ENCODE measurements around the gene NCOA1.
"Not testable (repeated sequence)": the region's sequence is repeated elsewhere in the genome, so short reads cannot be mapped to it uniquely, and the experiment has no call there.

The NCOA1 gene

GRCh38 chr2:24539258-24539657 lies 48.2 kb downstream of the NCOA1 start:
- no peak for DNase-seq (ENCODE audit: low read depth)

- peak; percentile 46 for DNase-seq (ENCODE audit: low read depth)
These were observed 49.0 kb downstream of the NCOA1 start for GRCh38 chr2:24540011-24540477.

GRCh38 chr2:24541621-24542020 lies 50.6 kb downstream of the NCOA1 start:
- DNase-seq (ENCODE audit: low read depth), result no peak

GRCh38 chr2:24542269-24542872 lies 51.3 kb downstream of the NCOA1 start:
- DNase-seq (ENCODE audit: low read depth), result no peak

GRCh38 chr2:24543252-24543651 lies 52.2 kb downstream of the NCOA1 start:
- no peak for DNase-seq (ENCODE audit: low read depth)

GRCh38 chr2:24544456-24545115 lies 53.5 kb downstream of the NCOA1 start:
- no peak for DNase-seq (ENCODE audit: low read depth)

GRCh38 chr2:24546669-24547068 lies 55.6 kb downstream of the NCOA1 start:
- no peak for DNase-seq (ENCODE audit: low read depth)

GRCh38 chr2:24548058-24548457 lies 57.0 kb downstream of the NCOA1 start:
- no peak for DNase-seq (ENCODE audit: low read depth)

- peak; percentile 41 for DNase-seq (ENCODE audit: low read depth)
These were observed 59.2 kb downstream of the NCOA1 start for GRCh38 chr2:24550301-24550700.

- no peak for DNase-seq (ENCODE audit: low read depth)
These were observed 60.0 kb downstream of the NCOA1 start for GRCh38 chr2:24551016-24551415.

- no peak for DNase-seq (ENCODE audit: low read depth)
These were observed 61.8 kb downstream of the NCOA1 start for GRCh38 chr2:24552836-24553235.

GRCh38 chr2:24558781-24559472 lies 67.9 kb downstream of the NCOA1 start:
- DNase-seq (ENCODE audit: low read depth), result no peak

GRCh38 chr2:24559473-24560113 lies 68.5 kb downstream of the NCOA1 start:
- DNase-seq (ENCODE audit: low read depth), result peak; percentile 7

GRCh38 chr2:24565537-24565936 lies 74.5 kb downstream of the NCOA1 start:
- no peak for DNase-seq (ENCODE audit: low read depth)

GRCh38 chr2:24566209-24566608 lies 75.2 kb downstream of the NCOA1 start:
- no peak for DNase-seq (ENCODE audit: low read depth)

GRCh38 chr2:24566630-24567029 lies 75.6 kb downstream of the NCOA1 start:
- no peak for DNase-seq (ENCODE audit: low read depth)

GRCh38 chr2:24568551-24568950 lies 77.5 kb downstream of the NCOA1 start:
- DNase-seq (ENCODE audit: low read depth), result no peak

- DNase-seq (ENCODE audit: low read depth), result not testable (repeated sequence)
These were observed 78.5 kb downstream of the NCOA1 start for GRCh38 chr2:24569565-24569964.

- DNase-seq (ENCODE audit: low read depth), result no peak
These were observed 79.2 kb downstream of the NCOA1 start for GRCh38 chr2:24570225-24570624.

GRCh38 chr2:24571828-24572442 lies 80.9 kb downstream of the NCOA1 start:
- no peak for DNase-seq (ENCODE audit: low read depth)

GRCh38 chr2:24576146-24576545 lies 85.1 kb downstream of the NCOA1 start:
- DNase-seq (ENCODE audit: low read depth), result peak; percentile 0

GRCh38 chr2:24576617-24577016 lies 85.6 kb downstream of the NCOA1 start:
- peak; percentile 55 for DNase-seq (ENCODE audit: low read depth)
